Inflammatory macrophage treated with lipopolysaccharide for 4 hours (primary cell): ENCODE data around the gene ATL3.

Experiments used
- DNase-seq: peaks from one replicate; pipeline ENCODE4 v3.0.0-alpha.2; 2020

ATL3 gene

GRCh38 chr11:63671322-63672155 lies at the start of gene ATL3:
Gene ATL3 (minus strand): TSS chr11:63671376. CDS start chr11:63671335, 41 bp downstream.
- peak; percentile 94 for DNase-seq

- DNase-seq: no peak
Measured at GRCh38 chr11:63720611-63721010, 49.4 kb upstream of the ATL3 start.

GRCh38 chr11:63719987-63720386 lies 48.8 kb upstream of the ATL3 start:
- DNase-seq: no peak

- DNase-seq: no peak
Measured at GRCh38 chr11:63719001-63719400, 47.8 kb upstream of the ATL3 start.

- DNase-seq: peak; percentile 66
Measured at GRCh38 chr11:63716046-63716445, 44.9 kb upstream of the ATL3 start.

GRCh38 chr11:63713766-63714165 lies 42.6 kb upstream of the ATL3 start:
- no peak for DNase-seq

- DNase-seq: no peak
Measured at GRCh38 chr11:63711838-63712237, 40.7 kb upstream of the ATL3 start.

GRCh38 chr11:63710476-63711217 lies 39.5 kb upstream of the ATL3 start:
- DNase-seq: no peak

- DNase-seq: no peak
Measured at GRCh38 chr11:63709336-63709884, 38.2 kb upstream of the ATL3 start.

GRCh38 chr11:63708764-63709163 lies 37.6 kb upstream of the ATL3 start:
- no peak for DNase-seq

- no peak for DNase-seq
Measured at GRCh38 chr11:63705526-63705925, 34.4 kb upstream of the ATL3 start.

- DNase-seq: no peak
Measured at GRCh38 chr11:63699896-63700295, 28.7 kb upstream of the ATL3 start.

GRCh38 chr11:63698976-63699733 lies 28.0 kb upstream of the ATL3 start:
- DNase-seq: no peak

- DNase-seq: peak; percentile 70
Measured at GRCh38 chr11:63694596-63694995, 23.4 kb upstream of the ATL3 start.

- DNase-seq: no peak
Measured at GRCh38 chr11:63687845-63688244, 16.7 kb upstream of the ATL3 start.

GRCh38 chr11:63686926-63687325 lies 15.8 kb upstream of the ATL3 start:
- DNase-seq: no peak

- DNase-seq: peak; percentile 66
Measured at GRCh38 chr11:63685158-63685721, 14.1 kb upstream of the ATL3 start.

GRCh38 chr11:63683133-63683991 lies 12.2 kb upstream of the ATL3 start:
- no peak for DNase-seq

- peak; percentile 44 for DNase-seq
Measured at GRCh38 chr11:63682066-63683021, 11.2 kb upstream of the ATL3 start.

- peak; percentile 99 for DNase-seq
Measured at GRCh38 chr11:63681321-63682065, 10.3 kb upstream of the ATL3 start, which contains the start of gene RTN3. Gene RTN3 (plus strand): TSS chr11:63681500. CDS start chr11:63681637, 137 bp downstream.
